HG02943 (cell line): ENCODE results near the gene ULBP2.
"Not testable (repeated sequence)": the region's sequence is repeated elsewhere in the genome, so short reads cannot be mapped to it uniquely, and the experiment has no call there.

Experiments
- ATAC-seq: cut with Tn5 transposase; IDR thresholded peaks from one replicate; pipeline ENCODE4 v1.9.1; 2021; ENCODE audit warnings: mild to moderate bottlenecking, low read depth, moderate library complexity; ENCODE audit not compliant: unreplicated experiment

ULBP2 gene

DNA sequence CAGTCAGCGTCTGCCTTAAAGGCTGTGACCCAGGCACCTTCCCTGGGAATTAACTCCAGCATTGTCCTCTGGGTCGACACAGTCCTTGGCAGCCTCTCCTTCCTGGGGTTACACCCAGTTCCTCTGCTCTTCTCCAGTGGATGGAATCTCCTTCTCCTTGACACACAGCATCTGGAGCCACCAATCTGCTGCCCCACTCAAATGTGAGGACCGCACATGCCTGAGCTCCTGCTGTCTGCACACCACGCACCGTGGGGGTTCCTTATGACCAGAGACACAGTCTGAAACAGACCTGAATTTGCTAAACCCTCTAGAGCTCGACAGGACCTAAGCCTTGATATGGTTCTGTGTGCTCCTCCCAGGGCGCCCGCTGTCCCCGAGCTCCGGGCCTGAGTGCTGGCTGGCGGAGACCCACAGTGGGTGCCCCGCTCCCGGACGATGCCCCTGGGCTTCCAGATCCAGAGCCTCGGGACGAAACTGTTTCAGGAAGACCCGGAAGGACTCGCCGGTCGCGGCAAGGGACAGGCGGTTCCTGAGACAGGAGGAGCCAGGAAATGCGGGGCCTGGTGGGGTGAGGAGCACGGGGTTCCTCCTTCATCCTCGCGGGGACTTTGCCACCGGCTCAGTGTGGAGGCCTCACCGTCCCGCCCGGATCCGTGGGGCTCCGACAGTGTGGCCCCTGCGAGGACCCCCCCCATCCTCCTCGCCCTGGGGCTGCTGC, 16.4 kb upstream of the ULBP2 start:
- ATAC-seq = no peak

DNA sequence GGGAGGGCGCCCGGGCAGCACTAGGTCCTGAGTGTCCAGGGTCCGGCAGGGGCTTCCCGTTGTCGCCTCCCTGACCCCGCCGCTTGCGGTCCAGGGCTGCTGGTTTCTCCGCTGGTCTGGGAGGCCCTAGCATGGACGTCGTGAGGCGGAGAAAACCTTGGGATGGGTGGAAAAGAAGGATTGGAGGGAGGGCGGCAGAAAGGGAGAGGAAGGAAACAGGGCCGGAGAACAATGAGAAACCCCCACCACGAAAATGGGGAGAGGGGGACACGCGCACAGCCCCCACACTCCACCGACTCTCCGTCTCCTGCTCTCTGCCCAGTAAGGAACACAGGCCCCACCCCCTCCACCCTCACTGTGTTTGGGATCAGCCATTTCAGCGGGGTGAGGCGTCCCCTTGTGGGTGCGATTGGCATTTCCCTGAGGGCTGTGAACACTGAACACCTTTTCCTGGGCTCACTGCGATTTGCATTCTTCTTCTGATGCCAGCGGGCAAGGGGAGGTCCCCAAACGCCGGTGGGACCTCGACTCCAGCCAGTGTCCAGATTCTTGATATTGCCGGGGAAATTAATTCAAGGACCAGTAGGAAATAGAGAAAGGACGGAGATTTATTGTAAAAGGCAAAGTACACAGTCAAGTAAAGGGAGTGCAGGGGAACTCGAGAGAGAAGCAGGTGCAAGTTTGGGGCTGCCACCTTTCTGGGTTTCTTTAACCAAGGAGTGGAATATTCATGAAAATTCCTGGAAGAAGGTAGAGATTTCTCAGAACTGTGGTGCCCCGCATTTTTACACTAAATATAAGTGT, 15.6 kb upstream of the ULBP2 start:
- ATAC-seq = no peak

DNA sequence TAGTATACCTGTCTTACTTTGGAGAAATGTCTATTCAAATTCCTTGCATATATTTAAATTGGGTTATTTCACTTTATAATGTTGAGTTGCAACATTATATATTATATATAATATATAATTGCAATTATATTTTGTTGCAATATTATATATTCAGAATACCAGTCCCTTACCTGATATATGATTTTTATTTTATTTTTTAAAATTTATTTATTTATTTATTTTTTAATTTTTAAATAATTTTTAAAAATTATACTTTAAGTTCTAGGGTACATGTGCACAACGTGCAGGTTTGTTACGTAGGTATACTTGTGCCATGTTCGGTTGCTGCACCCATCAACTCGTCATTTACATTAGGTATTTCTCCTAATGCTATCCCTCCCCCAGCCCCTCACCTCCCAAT, 14.8 kb upstream of the ULBP2 start:
- not testable (repeated sequence) for ATAC-seq

DNA sequence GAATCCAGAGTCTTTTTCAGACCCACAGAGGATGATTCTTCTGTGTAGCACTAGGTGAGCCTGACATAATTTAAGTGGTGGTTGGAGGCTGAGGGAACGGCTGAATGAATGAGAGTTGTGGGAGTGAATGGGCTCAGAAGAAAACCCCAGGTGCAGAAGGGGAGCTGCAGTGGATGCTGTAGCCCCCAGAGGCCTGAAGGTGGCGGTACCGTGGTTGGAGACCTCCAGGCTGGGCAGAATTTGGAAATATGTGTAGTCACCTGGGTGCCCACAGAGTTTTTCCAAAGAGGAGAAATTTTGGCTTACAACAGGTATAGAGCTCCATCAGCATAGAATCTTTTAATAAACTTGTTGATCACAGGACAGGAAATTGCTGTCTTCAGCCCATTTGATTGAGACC, 12.4 kb upstream of the ULBP2 start:
- ATAC-seq = no peak

DNA sequence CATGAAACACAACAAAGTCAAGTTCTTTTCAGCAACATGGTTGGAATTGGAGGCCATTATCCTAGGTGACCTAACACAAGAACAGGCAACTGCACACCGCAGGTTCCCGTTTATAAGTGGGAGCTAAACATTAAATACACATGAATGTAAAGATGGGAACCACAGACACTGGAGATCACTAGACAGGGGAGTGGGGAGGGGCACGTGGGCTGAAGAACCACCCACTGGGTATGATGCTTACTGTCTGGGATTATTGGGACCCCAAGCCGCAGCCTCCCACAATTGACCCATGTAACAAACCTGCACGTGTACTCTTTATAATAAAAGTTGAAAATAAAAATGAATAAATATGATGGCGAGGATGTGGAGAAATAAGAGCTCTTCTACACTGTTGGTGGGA, 10.3 kb upstream of the ULBP2 start:
- no peak for ATAC-seq

DNA sequence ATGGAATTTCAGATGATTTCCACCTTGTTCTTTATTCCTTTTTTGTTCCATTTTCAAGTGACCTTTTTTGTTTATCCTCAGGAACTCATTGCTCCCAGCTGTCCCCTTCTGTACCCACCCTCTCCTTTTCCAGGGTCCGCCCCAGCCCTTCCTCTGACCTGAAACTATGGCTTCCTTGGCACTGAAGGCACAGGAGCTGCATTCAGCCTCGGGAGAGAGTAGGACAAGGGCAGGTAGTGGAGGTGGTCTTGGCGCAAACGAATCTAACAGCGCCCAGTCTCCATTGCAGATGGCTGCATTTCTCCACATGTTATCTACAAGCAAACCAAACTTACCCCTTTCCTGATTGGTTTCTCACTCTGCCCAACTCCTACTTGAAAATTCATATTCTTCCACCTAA, 8.8 kb upstream of the ULBP2 start:
- no peak for ATAC-seq

DNA sequence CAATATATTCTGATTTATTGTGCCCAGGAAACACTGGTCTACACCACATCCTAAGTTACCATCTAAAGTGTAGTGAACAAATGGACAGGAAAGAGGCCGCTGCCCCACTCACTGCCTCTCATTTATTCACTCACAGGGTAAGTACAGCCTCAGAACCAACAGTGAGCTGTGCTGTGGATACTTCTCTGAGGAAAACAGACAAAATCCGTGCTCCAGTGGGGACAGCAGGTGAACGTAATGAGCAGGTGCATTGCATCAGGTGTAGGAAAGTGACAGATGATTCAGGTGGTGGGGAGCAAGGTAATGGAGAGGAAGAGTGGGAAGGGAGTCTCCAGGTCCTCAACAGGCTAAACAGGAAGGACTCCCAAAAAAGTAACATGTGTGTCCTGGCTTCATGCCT, 8.4 kb upstream of the ULBP2 start:
- ATAC-seq = no peak

DNA sequence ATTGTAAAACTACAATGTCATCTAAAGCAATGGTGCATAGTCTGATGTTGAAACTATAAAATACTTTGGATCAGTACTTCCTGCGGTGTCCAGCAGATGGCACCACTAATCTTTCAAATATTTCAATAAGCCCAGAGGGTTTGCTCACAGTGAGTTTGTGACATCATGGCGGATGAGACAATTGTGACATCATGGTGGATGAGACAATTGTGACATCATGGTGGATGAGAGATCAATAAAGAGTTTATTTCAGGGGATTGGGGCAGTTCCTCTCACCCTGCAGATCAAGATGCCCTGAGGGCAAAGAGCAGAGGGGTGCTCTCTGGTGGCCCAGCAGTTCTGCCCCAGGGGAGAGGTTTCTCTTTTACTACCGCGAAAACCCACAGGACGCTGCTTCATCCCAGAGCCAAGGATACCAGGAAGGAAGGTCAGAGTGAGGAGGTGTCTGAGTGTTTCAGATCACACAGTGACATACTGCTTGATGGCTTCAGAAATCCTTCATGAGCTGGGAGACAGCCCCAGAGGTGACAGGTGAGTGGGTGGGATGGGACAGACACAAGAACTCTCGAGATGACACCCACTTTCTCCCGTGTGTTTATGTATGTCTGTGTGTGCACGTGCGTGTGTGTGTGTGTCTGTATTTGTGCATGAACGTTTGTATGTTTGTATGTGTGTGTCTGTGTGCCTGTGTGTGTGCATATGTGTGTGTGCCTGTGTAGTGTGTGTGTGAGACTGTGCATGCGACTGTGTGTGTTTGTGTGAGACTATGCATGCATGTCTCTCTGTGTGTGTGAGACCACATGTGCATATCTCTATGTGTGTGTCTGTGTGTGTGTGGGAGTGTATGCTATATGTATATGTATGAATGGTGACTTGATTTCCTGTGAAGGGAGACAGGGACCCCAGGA, 7.3 kb upstream of the ULBP2 start:
- ATAC-seq = no peak

DNA sequence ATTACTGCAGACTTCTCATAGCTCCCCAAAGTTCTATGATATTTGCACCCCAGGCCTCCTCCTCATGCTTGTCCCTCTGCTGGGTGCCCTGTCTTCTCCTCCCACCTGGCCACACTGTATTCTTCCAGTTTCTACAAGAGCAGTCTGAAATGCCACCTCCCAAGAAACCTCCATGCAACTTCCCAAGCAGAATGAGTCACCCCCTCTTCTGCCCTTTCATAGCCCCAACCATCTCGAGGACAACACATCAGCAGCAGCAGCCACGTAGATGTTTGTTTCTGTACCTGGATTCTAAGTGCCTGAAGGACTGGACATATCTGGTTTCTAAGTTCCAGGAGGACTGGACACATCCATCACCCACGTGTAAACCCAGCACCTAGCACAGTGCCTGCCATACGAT, 6.6 kb upstream of the ULBP2 start:
- no peak for ATAC-seq

DNA sequence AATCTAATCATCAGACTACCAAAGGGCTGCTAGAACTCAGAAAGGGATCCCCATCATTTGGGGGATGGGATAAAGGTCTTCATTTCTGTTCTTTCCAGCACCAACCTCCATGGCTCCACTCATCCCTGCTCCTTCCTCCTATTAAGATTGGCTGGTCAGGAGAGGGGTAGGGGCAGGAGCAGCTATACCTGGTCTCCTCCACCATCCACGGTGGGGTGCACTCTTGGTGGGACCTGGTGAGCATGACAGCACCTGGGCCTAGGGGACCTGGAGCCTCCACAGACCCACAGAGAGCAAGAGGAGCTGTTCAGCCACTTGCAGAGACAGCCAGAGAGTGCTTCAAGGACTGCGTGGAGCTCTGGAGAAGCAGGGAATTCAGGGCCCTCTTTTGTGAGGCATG, 6.1 kb upstream of the ULBP2 start:
- ATAC-seq = no peak

DNA sequence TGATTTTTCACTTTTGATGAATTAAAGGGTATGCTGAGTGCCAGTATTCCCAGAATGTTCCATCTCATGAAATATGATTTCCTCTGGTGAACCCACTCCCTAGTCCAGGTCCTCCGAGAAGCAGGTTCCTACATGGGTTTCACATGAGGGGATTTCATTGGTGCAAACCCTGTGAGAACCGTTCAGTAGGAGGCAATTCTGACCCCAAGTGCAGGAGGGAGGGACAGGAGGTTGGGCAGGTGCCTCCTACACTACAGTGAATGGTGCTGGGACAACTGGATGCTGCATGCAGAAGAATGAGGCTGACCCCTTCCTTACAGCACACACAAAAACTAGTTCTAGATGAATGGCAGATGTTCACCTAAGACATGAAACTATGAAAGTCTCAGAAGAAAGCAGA, 5.1 kb upstream of the ULBP2 start:
- ATAC-seq = no peak

DNA sequence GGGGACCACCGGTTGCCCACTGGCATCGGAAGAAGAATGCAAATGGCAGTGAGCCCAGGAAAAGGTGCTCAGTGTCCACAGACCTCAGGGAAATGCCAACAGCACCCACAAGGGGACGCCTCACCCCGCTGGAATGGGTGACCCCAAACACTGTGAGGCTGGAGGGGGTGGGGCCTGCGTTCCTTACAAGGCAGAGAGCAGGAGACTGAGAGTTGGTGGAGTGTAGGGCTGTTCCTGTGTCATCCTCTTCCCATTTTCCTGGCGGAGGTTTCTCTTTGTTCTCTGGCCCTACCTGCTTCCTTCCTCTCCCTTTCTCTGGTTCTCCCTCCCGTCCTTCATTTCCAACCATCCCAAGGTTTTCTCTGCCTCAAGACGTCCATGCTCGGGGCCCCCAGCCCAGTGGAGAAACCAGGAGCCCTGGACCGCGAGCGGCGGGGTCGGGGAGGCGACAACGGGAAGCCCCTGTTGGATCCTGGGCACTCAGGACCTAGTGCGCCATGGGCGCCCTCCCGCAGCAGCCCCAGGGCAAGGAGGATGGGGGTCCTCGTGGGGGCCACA, 3.7 kb upstream of the ULBP2 start:
- not testable (repeated sequence) for ATAC-seq

DNA sequence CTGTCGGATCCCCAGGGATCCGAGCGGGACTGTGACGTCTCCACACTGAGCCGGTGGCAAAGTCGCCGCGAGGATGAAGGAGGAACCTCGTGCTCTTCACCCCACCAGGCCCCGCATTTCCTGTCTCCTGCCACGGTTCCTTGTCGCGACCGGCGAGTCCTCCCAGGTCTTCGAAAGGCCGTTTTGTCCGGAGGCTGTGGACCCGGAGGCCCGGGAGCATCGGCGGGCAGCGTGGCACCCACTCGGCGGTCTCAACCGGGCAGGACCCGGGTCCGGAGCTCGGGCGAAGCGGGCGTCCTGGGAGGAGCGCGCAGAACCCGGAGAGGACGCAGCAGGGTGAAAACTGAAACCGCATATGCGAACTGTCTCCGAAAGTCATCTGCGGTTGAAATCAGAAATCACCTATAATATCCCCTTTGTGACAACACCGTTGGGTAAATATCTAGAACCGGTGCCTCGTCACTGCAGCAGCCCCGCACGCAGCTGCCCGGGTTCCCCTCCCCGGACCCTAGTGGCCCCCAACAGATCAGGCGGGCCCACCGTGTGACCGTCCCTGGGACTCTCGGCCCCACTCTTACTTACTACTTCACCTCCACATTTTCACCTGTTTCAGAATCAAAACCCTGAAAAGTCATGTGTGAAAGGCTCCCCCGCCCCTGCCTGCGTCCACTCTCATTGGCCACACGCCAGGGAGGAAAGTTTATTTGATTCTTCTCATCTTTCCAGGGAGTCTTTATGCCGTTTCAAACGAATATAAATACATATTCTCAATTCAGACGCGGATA, 3.1 kb upstream of the ULBP2 start:
- peak; percentile 82 for ATAC-seq

DNA sequence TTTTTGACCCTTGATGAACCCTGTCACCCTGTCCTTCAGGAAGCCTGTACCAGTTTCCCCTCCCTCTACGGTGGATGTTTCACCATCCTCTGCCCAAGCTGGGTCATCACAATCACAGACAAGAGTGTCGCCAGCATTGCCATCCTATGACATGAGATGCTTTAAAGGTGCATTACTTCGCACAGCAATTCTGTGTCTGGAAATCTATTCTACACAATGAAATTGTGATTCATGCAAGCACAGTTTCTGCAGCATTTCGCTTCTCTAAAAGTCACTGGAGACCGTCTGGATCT, 2.5 kb upstream of the ULBP2 start:
- ATAC-seq = no peak

DNA sequence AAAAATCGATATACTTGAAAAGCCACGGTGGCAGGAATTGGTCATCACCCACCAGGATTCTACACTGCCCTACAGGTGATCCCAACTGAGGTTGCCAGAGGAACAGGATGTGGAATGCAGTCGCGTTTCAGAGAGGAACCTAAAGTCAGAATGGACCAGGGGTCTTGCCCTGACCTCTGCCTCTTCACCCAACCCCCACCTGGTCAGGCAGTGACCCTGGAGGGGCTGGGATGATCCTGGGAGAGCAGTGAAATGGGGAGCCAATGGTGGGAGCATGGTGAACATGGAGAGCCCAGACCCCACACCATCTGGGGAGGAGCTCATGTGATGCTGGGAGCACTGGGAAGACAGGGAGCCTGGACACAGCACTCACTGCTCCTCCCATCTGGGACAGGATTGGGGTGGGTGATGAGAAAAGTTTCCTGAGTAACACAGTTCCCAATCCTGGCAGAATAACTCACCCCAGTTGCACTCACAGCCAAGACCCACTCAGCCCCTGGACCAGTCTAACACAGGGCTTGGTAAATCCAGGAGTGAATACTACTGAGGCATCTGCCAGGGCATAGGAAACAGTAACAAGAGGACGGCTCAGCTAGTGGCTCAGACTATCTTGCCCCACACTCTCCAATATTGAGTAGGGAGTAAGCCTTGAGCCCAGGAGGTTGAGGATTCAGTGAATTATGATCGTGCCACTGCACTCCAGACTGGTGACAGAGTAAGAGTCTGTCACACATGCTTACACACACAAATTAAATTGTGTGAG, 1.7 kb upstream of the ULBP2 start:
- no peak for ATAC-seq

DNA sequence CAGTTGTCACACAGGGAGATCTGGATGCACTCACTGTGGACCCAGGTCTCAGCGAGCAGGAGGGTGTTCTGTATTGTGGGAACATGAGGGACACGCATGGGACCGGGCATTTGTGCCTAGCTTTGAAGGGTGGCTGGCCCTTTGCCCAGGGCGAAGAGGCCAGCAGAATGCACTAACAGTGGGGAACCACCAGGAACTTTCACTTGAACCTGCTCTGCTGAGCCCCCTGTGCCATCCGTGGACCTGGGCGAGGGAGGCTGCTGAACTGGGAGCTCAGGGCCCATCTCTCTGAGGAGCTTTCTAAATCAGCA, 1.2 kb upstream of the ULBP2 start:
- ATAC-seq = no peak

DNA sequence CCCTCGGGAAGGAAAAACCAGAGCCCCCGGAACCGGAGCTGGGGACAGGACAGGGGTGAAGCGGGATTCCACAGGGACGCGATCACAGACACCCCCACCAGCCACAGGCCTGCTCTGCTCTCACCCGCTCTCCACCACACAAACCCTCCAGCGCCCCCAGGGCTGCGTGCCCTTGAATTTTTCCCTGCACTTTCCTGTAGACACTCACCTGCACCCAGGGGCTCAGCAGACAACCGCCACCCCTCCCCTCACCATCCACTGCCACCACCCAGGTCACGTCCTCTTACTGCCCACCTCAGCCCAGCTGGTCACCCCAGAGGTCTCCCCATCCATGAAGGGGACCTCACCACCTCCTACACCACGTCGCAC, 631 bp downstream of the ULBP2 start:
- no peak for ATAC-seq

DNA sequence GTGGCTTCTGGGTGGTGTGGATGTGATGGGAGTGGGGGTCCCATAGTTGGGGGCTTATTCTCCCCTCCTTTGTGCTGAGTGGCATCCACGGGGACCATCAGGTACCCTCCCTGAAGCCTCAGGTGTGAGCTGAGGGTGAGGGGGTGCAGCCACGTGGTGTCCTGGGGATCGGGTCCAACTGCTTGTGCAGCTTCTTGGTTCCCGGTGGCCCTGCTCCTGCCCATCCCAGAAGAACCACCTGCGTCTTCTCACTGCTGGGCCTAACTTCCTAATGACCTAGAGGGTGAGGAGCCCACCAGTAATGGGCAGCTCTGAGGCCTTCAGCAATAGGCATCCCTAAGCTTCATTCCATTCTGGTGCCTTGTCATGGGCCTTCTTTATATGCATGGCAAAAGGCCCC, 1.5 kb downstream of the ULBP2 start:
- ATAC-seq = not testable (repeated sequence)

DNA sequence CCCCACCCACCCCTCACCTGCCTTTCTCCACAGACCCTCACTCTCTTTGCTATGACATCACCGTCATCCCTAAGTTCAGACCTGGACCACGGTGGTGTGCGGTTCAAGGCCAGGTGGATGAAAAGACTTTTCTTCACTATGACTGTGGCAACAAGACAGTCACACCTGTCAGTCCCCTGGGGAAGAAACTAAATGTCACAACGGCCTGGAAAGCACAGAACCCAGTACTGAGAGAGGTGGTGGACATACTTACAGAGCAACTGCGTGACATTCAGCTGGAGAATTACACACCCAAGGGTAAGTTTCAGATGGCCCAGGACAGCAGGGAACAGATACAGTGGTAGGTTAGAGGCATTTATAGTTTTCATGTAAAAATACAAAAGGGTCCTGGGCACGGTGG, 3.5 kb downstream of the ULBP2 start:
- not testable (repeated sequence) for ATAC-seq

DNA sequence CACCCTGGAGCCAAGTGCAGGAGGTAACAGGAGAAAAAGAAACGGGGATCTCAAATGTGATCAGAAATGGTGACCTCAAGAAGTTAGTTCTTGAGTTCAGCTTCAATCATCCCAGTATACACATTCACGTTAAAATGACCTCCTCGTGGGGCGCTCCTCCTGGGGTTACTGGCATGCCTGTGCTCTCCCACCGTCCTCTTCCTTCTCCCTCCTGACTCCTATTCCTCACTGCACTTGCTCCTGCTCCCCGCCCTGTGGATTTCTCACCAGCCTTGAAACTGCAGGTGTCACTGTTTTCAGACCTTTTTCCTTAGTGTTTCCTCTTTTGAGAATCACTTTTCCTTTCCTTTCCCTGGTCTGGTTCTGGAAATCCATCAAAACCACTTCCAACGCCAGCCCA, 4.8 kb downstream of the ULBP2 start:
- not testable (repeated sequence) for ATAC-seq
